ENCODE data around the gene NUMA1.
A peak's percentile ranks its signal among the peaks of the same experiment; 100 is the strongest.

The NUMA1 gene

DNA sequence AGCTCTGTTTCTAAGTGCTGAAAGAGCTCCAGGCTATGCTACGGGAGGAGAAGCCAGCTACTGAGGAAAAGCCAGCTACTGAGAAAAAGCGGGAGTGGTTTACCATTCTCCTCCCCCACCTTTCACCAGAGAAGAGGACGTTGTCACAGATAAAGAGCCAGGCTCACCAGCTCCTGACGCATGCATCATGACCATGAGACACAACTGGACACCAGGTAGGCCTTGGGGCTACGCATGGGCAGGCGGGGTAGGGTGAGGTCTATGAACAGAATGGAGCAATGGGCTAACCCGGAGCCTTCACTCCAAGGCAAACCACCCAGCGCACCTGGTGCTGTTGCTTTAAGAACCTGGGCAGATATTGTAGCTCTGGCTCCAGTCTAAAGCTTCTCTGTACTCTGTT lies 80.5 kb downstream of the NUMA1 start:
- DNase-seq: no peak

DNA sequence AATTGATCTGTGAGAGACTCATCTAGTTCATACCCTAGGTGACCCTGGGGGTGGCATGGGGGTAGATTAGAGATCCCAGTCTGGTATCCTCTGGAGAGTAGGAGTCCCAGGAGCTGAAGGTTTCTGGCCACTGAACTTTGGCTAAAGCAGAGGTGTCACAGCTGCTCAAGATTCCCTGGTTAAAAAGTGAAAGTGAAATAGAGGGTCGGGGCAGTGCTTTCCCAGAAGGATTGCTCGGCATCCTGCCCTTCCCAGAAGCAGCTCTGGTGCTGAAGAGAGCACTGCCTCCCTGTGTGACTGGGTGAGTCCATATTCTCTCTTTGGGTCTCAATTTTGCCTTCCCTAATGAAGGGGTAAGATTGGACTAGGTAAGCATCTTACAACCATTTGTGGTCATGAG lies 81.0 kb downstream of the NUMA1 start:
- DNase-seq: peak; percentile 10

DNA sequence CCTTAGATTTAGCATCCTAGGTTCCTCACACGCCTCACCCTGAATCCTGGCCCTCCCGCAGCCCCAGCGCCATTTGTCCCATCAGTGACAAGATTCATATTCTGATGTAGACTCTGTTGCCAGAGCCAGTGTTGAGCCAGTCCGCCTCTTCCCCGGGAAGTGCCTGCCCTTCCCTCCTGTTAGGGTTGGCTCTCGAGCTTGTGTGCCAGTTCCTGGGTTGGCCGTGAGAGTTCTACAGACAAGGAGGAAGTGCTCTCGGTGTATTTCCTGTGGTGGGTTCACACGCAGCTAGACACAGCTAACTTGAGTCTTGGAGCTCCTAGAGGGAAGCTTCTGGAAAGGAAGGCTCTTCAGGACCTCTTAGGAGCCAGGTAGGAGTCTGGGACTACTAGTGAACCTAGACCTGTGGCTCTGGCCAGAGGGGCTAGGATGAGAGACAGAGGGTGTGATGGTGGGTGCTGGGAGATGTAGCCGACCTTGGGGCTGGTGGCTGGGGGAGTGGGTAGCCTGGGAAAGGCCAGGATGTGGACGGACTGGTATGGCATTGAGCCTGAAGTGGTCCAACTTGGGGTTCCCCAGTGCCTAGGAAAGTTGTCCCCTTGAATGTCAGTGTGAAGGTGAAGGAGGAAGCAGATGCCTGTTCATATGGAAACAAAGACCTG lies 81.6 kb downstream of the NUMA1 start, which contains the start of gene IL18BP:
Gene IL18BP, plus strand, starts transcription at position 261 of the 662 bp plus-strand sequence. CDS start 1,076 bp downstream, outside the sequence.
- DNase-seq: peak; percentile 81

GRCh38 chr11:71998061-71998460 lies 82.3 kb downstream of the NUMA1 start:
- no peak for DNase-seq

DNA sequence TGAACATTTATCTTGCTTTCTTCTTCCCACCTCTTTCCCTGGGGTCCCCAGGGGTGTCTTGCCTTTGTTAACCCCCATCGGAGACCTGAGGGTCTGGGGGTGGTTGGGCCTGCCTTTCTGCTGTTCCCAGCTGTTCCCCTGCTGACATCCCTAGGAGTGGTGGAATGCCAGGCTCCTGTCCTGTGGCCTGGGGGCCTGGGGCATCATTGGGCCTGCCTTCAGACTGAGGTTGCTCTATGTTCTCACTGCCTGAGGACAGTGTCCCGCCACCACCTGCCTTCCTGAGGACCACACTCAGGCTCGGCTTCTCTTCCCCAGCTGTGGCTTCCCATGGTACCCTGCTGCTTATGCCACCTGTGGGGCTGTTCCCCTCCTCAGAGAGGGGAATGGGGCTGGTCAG lies 82.7 kb downstream of the NUMA1 start:
- DNase-seq: no peak

- DNase-seq: peak; percentile 98
Measured at GRCh38 chr11:71996946-71997345, 83.4 kb downstream of the NUMA1 start.

DNA sequence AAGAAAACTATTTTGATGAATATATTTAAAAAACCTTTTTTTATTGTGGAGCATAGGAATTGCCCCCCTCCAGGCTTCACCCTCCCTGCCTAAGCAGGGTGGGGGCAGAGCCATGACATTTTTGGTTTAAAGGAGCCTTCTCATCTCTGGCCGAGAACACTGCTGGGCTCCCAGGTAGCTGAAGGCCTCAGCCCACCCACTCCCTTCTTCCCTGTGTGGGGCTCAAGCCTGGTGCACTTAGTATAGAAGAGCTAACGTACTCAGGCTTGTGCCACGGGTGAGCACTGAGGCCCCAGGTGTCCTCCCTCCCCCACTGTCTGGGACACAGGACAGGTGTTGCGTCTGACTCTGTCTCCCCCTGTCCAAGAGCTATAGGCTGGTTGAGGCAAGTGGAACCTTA lies 83.8 kb downstream of the NUMA1 start:
- no peak for DNase-seq

DNA sequence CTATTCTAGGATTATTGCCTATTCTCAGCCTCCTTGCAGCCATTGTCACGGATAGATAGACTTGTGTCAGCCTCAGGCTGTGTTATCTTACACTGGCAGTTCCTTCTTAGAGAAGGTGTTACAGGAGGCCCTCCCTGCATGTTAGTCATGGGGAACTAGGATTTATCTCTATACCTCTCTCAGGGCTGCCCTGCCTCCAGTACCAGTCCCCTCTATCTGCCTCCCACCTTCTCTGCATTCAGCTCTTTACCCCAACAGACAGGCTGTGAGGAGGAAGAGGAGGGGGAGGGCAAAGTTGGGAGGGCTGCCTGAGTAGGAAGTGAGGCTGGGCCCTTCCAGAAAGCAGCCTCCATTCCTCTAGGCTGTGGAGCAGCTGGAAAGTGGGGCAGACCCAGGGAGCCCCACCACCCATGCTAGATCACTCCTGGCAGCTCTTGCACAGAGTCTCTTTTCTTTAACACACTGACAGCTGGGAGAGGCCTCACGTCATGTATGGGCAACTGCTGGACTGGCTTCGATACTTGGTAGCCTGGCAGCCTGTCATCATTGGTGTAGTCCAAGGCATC lies 84.5 kb downstream of the NUMA1 start:
- DNase-seq: no peak

DNA sequence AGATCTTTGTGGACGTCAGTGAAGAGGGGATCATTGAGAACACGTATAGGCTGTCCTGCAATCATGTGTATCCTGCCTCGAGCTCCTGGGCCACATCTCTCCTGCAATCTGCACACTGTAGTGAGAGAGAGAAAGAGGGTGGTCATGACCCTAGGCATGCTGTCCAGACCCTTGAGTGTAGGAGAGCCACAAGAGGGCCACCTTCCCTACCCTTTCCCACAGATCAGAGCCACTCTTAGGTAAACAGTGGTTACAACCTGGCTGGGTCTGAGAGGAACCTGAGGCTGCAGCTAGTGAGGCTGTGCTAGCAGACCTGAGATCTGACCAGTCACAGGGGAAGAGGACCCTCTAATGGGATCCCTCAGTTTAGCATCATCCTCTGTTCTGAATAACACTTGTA lies 85.6 kb downstream of the NUMA1 start:
- DNase-seq: no peak

DNA sequence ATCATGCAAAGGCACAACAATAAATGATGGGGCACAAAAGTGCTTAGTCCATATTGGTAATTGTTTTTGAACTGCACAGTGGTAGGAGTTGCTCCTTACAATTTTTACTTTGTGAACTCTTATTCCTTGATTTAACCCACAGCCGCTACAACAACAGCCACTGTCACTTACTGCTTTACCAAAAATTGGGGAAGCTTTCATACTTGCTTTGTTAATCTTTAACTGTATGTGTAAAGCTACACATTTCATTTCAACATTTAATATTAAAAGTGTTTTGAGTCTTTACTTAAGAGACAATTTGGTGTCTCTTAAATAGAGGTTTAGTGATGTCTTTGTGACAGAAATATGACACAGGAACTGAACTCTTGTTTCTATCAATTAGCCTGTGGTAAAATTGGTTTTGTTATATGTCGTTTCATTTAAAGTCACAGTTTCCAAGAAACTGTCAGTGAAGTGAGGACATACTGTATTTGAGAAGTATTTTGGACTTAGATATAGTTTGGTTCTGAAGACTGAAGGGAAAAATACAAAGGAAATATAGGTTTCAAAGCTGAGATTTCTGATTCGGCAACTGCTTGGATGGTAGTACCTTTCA lies 88.1 kb downstream of the NUMA1 start:
- peak; percentile 32 for DNase-seq

DNA sequence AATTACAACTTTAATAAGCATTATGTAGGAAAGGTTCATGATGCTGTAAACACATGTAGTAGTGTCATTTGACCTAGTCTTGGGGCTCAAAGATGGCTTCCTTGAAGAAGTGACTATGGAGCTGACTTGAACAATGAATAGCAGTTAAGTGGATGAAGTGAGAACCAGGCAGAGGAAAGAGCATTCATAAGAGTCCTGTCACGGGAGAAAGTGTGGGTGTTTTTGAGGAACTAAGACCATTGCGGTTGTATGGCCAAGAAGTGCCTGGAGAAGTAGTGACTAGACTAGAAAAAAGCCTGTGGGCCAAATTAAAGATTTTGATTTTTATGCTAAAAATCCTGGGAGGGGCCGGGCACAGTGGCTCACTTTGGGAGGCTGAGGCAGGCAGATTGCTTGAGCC lies 88.8 kb downstream of the NUMA1 start:
- peak; percentile 96 for DNase-seq

DNA sequence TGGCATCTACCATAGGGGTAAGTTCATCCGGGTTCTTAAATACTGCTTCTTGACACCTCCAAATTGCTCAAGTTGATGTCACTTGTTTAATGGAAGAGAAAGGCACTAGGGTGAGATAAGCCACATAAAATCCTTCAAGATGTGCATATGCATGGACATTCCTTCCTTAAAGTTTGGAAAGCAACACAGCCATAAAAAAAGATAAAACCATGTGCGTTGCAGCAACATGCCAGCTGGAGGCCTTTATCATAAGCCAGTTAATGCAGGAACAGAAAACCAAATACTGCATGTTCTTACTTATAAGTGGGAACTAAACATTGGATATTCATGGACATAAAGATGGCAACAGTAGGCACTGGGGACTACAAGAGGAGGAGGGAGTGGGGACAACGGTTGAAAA lies 89.6 kb downstream of the NUMA1 start:
- DNase-seq: no peak

DNA sequence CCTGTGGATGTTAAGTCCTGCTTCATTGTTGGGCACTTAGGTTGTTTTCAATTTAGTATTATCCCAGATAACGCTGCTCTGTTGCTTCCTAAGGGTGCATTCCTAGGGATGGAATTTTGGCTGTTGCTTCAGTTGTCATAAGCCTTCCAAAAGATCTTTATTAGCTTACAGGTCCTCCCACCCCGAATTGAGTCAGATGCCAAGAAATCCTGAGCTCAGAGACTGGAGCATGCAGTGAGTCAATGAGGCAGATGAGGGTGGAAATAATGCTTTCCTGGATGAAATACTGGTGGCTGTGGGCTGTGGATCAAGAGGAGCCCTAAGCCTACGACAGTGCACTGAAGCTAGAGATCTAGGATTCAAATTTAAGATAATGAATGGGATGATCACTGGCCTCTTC lies 92.3 kb downstream of the NUMA1 start:
- DNase-seq: no peak

DNA sequence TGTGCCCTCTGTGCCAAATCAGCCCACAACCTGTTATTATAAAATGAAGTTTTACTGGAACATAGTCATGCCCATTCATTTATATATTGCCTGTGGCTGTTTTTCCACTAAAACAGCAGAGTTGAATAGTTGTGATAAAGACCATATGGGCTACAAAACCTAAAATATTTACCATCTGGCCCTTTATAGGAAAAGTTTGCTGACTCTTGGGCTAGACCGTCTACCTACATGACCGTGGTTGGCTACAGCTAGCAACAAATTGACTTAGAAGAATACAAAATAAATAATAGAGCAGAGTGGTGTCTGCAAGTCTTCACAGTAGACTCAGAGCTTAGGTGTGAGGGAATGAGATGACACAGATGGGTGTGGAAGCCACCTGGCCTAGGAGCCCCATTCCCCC lies 92.8 kb downstream of the NUMA1 start:
- DNase-seq: no peak

GRCh38 chr11:71986131-71986530 lies 94.2 kb downstream of the NUMA1 start:
- peak; percentile 31 for DNase-seq

DNA sequence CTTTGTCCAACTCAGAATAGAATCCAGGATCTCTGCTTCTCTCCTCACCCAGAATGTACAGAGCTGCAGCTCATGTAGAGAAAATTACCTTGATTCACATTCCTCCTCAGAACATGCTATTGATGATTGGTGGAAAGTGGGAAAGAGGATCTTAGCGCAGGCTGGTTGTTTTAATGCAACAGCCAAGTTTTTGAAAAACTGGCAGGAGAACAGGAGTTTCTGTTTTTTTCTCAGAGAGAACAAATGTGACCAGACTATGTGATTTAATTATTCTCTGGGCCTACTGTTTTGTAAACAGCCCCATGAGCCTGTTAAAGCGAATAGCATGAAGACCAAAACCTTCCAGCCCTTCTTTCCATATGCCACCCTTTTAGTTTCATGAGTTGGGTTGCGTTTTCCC lies 100.7 kb downstream of the NUMA1 start:
- DNase-seq: no peak

DNA sequence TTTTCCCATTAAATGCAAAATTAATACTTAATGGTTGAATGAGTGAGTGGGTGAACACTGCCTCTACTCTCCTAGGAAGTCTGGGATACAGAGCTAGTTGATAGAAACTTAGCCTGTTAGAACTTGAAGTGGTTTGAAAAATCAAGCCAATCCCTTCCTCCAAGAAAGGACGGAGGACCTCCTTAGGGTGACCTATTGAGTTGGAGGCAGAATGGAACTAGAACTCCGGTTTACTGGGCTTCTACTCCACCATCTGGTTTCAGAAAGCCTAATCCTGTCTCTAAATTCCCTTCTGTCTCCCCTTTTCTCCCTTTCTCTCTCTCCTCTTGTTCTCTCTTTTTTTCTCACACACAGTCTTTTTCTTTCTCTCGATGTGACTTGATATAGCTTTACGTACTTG lies 101.2 kb downstream of the NUMA1 start:
- DNase-seq: no peak

- DNase-seq: peak; percentile 75
Measured at GRCh38 chr11:71977743-71978418, 102.5 kb downstream of the NUMA1 start.

DNA sequence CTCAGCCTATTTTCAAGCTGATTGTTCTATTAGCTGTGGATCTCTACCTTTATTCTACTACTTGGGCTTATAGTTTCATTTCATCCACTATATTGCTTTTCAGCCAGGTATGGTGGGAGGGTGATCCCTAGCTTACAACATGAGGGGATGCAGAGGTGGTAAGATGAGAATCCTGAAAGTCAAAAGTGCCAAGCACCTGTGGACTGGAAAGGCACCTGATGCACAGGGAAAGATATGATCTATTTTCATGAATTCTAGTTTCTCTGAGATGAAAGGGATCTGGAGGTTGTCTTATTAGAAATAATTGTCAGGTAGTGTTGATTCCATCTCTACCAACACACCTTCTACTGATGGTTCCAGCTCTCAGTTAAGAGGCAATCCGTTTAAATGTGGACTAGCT lies 103.3 kb downstream of the NUMA1 start:
- no peak for DNase-seq

- DNase-seq: peak; percentile 11
Measured at GRCh38 chr11:71976551-71976950, 103.8 kb downstream of the NUMA1 start.

DNA sequence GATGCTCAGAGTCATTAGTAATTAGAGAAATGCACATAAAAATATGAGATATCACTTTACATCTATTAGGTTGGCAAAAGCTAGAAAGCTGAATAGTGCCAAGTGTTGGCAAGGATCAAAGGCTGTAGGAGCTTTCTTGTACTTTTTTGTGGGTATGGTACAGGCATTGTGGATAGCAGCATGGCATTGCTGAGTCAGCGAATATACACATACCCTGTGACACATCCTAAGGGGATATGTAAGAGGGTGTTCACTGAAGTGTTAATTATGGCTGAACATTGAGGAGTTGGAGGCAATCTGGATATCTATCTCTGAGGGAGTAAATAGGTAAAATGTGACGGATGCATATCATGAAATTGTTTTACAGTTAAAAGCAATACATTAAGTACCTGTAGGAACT lies 108.7 kb downstream of the NUMA1 start:
- DNase-seq: no peak

- no peak for DNase-seq
Measured at GRCh38 chr11:71964641-71965040, 115.7 kb downstream of the NUMA1 start.

DNA sequence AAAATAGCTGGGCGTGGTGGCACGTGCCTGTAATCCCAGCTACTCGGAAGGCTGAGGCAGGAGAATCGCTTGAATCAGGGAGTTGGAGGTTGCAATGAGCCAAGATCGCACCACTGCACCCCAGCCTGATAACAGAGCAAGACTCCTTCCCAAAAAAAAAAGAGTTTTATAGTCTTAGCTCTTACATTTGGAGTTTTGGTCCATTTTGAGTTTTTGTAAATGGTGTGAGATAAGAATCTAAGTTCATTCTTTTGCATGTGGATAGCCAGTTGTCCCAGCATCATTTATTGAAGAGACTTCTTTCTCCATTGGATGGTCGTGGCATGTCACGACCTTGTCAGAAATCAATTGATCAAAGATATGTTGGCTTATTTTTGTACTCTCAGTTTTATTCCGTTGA lies 116.9 kb downstream of the NUMA1 start:
- no peak for DNase-seq

DNA sequence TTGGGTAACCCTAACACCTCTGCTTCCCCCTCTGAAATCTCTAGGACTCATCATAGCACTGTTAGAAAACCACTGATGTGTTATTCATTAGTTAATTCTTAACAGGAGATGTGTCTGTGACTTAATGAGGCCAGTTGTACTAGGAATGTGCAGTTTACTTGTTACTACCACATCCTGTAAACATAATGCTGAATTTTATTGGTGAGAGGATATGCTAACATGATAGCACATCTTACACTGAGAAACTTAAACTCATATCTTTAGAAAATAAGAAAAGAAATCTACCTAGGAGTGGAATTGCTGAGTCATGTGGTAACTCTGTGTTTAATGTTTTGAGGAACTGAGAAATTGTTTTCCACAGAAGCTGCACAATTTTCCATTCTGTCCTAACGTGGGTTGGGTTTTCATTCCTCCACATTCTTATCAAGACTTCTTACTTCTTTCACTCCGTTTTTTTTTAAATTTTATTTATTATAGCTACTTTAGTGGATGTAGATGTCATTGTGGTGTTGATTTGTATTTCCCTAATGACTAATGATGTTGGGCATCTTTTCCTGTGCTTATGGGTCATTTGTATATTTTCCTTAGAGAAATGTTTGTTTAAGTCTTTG lies 117.8 kb downstream of the NUMA1 start:
- DNase-seq: peak; percentile 77
